ENCODE data around the gene NKAIN2.

NKAIN2 gene

DNA sequence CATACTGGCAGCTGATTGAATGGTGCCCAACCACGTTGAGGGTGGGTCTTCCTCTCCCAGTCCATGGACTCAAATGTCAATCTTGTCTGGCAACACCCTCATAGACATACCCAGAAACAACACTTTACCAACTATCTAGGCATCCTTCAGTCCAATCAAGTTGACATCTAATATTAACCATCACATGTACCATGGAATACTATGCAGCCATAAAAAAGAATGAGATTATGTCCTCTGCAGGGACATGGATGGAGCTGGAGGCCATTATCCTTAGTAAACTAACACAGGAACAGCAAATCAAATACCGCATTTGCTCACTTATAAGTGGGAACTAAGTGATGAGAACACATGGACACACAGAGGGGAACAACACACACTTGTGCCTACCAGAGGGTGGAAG, 951.7 kb downstream of the NKAIN2 start:
- no peak overlapping the region for H3K27ac ChIP-seq
- TF ChIP-seq, protein P1, sequence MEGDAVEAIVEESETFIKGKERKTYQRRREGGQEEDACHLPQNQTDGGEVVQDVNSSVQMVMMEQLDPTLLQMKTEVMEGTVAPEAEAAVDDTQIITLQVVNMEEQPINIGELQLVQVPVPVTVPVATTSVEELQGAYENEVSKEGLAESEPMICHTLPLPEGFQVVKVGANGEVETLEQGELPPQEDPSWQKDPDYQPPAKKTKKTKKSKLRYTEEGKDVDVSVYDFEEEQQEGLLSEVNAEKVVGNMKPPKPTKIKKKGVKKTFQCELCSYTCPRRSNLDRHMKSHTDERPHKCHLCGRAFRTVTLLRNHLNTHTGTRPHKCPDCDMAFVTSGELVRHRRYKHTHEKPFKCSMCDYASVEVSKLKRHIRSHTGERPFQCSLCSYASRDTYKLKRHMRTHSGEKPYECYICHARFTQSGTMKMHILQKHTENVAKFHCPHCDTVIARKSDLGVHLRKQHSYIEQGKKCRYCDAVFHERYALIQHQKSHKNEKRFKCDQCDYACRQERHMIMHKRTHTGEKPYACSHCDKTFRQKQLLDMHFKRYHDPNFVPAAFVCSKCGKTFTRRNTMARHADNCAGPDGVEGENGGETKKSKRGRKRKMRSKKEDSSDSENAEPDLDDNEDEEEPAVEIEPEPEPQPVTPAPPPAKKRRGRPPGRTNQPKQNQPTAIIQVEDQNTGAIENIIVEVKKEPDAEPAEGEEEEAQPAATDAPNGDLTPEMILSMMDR (conservative IDR thresholded peaks at IDR 0.05): no peak
- TF ChIP-seq ZFX (IDR thresholded peaks at IDR 0.05): no peak

DNA sequence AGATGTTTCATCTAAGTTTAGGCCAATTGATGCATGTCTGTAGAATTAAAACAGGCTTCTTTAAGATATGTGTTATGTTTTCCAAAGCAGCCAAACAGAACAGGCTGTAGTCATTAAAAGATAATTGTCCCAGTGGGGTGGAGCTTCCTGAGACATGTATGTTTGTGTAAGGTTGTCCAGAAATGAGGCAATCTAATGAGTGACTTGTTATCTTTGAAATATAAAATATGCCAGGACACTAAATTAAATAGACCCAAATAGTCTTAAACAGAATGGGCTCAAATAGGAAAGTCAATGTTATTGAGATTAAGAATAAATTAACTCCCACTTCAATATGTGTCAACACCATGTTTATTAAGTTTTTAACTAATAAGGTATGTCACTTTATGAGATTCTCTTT, 953.9 kb downstream of the NKAIN2 start:
- H3K27ac ChIP-seq: no peak overlapping the region
- TF ChIP-seq, protein P1 (conservative IDR thresholded peaks at IDR 0.05): no peak
- no peak for TF ChIP-seq ZFX (IDR thresholded peaks at IDR 0.05)

DNA sequence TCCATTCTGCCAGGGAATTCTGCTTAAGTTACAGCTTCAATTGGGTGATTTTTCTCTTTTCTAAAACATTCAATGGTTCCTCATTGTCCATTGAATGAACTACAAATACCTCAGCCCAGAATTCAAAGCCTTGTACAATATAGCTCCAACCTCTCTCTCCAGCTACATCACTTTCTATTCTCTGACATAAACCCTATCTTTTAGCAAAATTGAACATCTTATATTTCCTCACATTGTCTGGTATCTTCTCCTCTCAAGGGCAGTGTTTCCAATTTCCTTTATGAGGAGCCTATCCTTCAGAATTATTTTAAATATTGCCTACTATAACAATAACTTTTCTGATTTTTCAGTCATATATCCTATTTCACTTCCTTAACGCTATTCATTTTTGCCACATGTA, 955.0 kb downstream of the NKAIN2 start:
- TF ChIP-seq, protein P1 (conservative IDR thresholded peaks at IDR 0.05): no peak
- TF ChIP-seq ZFX (IDR thresholded peaks at IDR 0.05): no peak
- no peak overlapping the region for H3K27ac ChIP-seq

DNA sequence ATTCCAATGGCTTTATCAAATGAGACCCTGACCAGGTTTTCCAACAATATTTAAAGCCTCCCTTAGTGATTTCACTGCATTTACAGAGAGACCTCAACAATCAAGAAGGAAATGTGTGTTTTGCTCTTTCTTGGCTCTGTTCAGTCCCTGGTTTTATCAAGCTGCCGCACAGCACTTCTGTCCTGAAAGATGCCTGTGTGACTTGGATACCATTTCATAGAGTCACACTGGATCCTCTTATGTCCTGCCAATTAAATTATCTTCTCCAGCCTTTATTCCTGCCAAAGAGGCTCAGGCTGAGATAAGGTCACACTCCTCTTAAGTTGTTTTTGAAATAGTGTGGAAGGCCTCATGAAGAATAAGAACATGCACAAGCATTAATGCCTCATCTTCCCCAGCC, 961.6 kb downstream of the NKAIN2 start:
- H3K27ac ChIP-seq: no peak overlapping the region

DNA sequence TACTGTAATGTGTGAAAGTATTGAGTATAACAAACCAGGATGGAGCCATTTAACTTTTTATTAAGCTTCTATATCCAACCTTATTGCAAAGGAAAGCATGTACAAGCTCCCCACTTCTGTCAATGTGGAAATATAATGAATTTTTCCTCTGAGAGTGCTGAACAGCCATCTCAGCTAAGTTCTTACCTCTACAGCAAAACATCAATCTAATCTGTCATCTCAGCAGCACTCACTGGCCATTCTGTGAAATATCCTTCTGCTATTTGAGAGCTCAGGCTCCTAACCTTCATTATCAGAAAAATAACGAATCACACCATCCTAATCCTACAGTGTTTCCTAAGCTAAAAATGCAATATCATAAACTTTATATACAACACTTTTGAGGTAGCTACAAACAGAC, 964.6 kb downstream of the NKAIN2 start:
- H3K27ac ChIP-seq: no peak overlapping the region
- TF ChIP-seq, protein P1 (conservative IDR thresholded peaks at IDR 0.05): no peak
- no peak for TF ChIP-seq ZFX (IDR thresholded peaks at IDR 0.05)

More for the DNA sequence above, 961.6 kb downstream of the NKAIN2 start:
- TF ChIP-seq, protein P1 (conservative IDR thresholded peaks at IDR 0.05): no peak
- TF ChIP-seq ZFX (IDR thresholded peaks at IDR 0.05): no peak

DNA sequence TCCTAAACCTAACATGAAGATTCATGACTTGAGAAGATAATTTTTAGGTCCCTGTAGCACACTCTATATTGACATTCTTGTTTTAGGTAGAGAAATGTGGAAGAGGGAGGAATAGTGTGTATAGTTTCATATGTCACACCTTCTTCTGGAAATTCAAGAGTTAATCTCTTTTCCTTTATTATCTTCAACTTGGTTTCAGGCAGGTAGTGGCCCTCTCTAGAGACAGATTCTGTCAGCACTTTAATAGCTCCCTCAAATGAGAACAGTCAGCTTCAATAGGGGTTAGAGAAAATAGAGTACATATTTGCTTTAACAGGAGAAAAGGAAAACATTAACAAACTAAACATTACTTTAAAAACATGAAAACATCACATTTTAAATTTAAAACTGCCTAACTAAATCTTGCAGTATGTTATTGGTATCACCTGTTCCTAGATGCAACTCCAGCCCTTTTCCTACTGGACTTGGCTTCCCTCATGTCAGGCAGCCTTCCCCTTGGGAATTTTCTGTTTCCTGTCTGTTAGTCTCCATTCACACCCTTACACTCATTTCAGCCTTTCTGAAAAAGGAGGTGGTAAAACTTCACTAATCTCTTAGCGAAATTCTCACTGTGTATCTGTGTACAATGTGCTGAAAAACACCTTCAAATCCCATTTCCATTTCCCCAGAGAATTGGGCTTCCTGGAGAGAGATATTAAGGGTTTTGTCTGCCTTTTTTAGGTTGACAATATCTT, 966.3 kb downstream of the NKAIN2 start:
- no peak overlapping the region for H3K27ac ChIP-seq

DNA sequence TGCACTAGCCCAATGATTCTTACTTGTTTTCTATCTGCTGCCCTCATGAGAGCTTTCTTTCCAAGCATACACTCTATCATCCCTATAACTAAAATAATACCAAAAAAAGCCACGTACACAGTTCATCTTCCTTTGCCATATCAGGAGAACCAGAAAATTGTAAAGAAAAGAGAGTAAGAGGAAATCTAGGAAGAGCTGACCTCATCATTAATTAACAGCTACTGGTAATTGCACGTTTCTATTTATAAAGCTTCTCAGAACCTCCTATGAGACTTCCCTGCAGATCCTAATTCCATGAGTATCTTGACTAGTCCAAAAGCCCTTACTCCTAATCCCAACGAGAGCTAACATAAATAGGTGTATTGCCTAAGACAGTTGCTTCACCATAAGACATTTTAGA, 967.1 kb downstream of the NKAIN2 start:
- no peak overlapping the region for H3K27ac ChIP-seq
- TF ChIP-seq, protein P1 (conservative IDR thresholded peaks at IDR 0.05): no peak
- no peak for TF ChIP-seq ZFX (IDR thresholded peaks at IDR 0.05)

More for the DNA sequence above, 966.3 kb downstream of the NKAIN2 start:
- TF ChIP-seq, protein P1 (conservative IDR thresholded peaks at IDR 0.05): no peak
- TF ChIP-seq ZFX (IDR thresholded peaks at IDR 0.05): no peak

Data from C4-2B (cell line).